GM18502 (cell line): ENCODE results near the gene MIS18A.

Source experiments
- ATAC-seq: cut with Tn5 transposase; IDR thresholded peaks from one replicate; pipeline ENCODE4 v1.9.1; 2021; ENCODE audit warnings: mild to moderate bottlenecking; ENCODE audit not compliant: unreplicated experiment, poor library complexity

Gene MIS18A

DNA sequence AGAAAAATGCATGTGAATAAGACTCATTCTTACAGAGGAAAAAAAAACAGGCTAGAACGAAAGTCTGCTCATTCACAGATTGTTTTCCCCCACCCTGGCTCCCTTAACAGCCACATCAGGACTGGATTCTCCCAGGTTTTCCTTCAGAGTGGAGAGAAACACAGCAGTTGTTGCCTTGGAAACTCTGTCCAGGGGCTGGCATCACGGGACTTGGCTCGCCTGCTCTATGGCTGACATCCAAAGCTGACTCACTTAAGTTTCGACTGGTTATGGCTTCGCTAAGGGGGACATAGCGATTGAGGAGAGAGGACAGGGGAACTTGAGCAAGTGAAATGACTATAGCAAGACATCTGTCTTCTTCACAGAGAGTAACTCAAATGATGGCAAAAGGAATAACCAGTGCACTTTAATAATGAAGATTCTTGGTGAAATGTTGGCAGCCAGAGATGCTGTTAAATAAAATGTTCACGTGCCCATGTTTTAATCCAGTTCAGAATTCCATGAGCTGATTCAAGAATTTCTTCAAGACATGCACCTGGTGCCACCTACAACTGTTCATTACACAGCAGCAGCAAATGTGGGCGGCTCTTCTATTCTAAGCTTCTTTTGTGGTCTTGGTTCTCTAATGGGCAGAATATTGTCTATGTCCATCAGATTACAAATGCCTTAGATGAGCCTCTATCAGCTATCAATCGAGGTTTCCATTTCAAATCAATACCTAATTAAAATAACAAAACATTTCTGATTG is 21.8 kb downstream of the MIS18A start:
- ATAC-seq, result no peak

DNA sequence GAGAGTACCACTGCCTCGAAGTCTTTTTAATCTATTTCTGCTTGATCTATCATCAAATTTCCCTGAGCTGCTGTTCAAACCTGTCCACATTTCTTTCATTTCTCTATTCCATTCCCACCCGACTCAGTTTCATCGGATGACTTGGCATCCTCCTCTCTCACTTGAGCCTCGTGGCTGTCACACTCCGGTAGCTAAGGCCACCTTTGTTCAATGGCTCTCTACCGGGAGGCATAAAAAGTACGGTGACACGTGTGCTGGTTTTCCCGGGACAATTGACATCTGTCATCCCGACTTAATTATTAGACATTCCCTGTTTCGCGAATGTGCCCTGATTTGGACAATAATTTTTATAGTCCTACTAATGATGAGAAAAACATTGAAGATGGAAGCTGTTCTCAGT is 22.6 kb downstream of the MIS18A start:
- ATAC-seq, result no peak

DNA sequence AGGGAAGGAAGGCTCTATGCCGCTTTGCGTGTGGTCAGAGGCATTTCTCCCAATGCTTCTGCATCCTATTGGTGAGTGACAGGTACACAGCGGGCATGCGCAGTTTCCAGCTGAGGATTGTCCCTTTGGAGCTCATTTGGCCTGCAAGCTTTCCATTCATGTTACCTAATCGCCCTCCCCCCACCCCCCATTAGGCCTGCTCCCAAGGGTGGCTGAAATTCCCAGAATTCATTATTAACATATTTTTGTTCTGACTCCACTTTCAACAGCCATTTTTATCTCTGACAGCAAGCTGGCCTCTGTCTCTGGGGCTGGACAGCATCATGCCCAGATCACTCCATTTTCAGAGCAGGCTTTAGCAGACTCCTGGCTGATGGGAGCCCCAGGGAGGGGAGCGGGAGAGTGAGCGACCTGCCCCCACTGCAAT is 25.6 kb downstream of the MIS18A start:
- ATAC-seq, result no peak

DNA sequence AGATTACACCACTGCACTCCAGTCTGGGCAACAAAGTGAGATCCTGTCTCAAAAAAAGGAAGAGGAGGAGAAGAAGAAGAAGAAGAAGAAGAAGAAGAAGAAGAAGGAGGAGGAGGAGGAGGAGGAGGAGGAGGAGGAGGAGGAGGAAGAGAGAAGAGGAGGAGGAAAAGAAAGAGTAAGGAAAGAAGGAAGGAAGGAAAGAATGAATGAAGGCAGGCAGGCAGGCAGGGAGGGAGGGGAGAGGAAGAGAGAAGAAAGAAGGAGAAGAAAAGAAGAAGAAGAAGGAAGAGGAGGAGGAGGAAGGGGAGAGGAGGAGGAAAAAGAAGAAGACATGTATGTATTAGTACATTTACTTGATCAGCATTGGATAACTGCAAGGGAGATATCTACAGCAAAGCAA is 26.7 kb downstream of the MIS18A start:
- ATAC-seq, result no peak

DNA sequence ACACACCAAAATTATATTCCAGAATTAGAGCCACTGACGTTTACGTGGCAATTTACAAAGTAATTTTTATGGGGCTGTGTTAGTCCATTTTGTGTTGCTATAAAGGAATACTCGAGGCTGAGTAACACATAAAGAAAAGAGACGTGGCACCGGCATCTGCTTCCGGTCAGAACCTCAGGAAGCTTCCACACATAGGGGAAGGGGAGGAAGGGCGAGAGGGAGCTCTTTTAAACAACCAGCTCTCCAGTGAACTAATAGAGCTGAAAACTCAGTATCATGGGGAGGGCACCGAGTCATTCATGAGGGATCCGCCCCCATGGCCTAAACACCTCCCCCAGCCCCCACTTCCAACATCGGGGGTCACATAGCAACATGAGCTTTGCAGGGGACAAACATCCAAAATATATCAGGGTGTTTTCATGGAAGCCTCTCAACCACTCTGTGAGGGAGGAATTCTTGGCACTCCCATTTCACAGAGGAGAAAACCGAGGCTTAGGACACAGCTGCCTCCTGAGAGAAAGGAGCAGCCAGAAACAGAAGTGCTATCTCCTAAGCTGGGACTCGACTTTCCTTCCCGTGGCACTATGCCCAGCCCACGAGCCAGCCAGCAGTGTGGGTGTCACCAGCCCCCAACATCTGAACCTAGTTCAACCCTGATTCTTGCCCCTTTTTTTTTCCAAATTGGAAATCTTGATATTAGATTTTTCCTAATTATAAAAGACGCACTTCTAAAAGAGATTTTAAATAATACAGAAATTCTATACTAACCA is 29.2 kb downstream of the MIS18A start:
- no peak for ATAC-seq

DNA sequence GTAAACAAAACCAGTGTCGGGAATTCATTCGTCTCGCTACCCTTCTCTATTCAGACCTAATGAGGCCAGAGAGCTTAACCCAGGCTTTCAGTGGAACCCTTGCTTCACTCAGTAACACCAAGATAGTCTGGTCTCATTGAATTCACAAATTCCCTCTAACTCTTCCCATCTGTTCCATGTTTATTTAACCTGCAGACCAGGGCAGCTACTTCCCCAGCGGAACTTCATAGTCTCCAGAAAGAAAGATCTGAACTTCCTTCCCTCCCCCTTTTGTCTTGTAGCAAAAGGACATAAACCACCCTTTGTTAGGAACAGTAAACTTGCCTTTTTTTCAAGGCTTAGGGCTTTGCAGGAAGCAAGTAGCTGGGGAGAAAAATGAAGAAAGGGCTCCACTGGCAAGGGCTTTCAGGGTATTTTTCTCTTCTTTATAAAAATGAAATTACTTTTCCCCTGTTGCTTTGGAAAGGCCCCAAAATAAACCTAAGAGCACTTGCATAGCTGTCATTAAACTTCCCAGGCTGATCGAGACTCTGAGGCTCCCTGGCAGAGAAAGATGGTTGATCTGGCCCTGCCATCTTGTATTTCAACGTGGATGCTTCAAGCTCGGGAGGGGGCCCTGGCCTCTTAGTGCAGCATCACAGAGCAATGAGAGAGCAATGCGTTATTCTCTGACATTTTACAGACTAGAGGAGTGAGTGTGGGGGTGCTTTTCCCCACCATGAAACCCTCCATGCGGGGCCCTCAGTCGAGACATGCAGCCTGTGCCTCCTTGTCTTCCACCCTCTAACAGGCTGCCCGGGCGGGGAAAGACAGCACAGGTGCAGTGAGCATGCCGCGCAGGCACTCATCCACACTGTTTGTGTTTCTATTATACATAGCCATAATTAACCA is 30.0 kb downstream of the MIS18A start:
- no peak for ATAC-seq

GRCh38 chr21:32246571-32247140 is 32.2 kb downstream of the MIS18A start:
- no peak for ATAC-seq

- no peak for ATAC-seq
Measured at GRCh38 chr21:32245971-32246370, 32.9 kb downstream of the MIS18A start.

DNA sequence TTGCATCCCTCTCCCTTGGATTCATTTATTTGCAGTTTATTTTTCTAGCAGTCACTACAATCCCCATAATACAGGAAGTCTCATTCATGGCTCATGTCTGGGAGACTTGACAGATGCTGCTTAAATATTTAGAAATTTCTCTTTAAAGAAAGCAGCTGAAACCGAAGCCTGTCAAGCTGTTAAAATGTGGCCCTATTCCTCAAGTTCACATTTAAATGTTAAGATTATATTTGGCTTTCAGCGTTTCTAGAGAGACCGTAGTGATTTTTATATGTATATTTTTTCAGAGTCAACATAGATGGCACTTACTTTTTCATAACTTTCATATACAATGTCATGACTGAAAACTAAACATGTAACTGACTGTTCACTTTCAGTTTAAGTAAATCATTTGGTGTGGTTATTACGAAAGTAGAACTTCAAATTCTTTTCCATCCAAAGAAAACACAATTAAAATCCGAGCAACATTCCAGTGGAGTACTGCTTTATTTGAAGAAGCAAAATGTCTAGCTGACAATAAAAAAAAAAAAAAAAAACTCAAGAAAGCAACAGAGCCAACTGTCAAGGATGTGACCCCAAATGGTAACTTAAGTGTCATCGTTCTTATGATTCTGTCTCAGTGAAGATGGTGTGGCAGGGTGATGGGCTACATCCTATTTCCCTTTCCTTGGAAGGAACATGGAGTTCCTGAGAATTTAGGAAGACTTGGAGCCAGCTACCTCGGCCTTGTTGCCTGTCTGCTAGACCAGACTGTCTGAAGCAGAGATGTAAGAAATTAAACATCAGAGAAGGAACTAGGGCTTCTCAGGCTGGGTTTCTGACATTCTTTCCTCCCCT is 37.8 kb downstream of the MIS18A start:
- ATAC-seq, result peak; percentile 57

DNA sequence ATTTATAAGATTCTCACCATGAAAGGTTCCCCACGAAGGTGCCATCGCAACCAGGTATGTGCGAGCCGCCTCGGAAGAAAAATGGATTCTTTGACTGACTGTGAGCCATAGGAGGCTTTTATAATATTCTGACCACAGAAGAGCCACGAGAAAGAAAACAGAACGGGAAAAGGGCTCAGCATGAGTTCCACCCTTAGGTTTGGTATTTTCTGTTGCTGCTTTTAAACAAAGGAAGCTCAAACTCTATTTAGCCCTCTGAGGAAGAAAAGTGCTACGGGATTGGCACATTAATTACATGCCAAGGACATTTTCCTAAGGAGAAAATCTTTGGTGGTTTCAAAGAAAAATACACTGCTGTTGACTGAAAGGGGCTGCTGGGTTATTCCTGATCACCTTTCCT is 39.3 kb downstream of the MIS18A start:
- ATAC-seq, result no peak

GRCh38 chr21:32238063-32238462 is 40.8 kb downstream of the MIS18A start:
- ATAC-seq, result no peak

DNA sequence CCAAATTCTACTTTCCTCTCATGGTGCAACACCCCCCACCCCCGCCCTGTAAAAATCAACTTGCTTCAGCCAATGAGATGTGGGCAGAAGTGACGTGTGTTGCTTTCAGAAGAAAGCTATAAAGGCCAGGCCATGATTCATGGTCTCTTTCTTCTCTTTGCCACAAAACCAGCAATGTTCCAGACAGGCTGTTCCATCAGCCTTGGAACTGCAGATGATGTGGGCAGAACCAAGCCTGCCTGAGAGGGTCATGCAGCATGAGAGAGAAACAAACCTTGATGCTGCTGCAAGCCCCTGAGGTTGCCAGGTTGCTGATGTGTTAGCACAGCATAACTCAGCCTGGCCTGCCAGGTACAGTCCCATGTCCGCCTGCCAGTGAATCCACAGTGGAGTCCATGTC is 41.8 kb downstream of the MIS18A start:
- no peak for ATAC-seq

DNA sequence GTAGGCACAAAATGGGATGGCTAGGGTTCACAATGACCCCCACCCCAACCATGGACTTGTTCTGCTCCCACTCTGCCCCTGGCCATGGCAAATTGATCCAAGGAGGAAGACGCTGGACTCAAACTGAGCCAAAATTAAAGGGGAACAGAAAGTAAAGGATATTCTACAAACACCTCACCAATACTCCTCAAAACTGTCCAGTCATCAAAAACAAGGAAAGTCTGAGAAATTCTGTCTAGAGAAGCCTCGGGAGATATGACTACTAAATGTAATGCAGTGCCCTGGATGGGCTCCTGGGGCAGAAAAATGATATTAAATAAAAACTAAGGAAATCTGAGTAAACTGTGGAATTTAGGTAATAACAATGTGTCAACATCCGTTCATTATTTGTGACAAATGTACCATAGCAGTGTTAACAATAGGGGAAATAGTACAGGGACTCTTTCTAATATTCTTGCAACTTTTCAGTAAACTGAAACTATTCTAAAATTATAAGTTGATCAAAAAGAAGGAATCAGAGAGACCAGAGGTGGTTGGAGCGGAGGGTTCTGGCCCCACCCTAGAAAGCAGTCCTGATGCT is 45.0 kb downstream of the MIS18A start:
- ATAC-seq, result no peak

DNA sequence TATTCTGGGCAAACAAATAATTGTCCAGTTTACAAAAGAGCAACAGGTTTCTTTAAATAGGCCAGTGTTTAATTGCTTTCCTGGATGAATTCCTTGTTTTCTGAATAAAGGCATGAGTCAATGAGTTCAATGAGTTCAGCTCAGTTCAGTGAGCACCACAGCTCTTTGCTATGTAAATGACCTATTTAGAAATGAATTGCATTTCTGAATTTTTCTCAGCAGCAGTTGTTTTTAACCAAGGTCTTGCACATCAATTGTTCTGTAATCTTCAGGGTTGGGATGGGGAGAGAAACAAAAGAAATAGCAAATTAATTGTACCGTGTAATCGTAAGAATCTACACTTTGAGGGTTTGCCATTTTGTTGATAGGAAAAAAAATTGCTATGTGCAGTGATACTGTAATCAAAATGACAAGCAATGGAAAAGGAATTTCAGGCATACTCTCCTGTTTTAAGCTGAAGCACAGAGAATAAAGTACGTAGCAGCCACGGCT is 45.7 kb downstream of the MIS18A start:
- no peak for ATAC-seq

- ATAC-seq, result no peak
Measured at GRCh38 chr21:32226444-32226843, 52.4 kb downstream of the MIS18A start.
